Measurements from ENCODE around the gene CYLD. TPM values are rescaled to one million over a fixed set of nuclear protein-coding genes. Genes with fewer than 3 reads are reported as not detected.
A peak's percentile ranks its signal among the peaks of the same experiment; 100 is the strongest.

CYLD gene
- total RNA-seq, 1 donor from 2014 or later, result 30.7 TPM

DNA sequence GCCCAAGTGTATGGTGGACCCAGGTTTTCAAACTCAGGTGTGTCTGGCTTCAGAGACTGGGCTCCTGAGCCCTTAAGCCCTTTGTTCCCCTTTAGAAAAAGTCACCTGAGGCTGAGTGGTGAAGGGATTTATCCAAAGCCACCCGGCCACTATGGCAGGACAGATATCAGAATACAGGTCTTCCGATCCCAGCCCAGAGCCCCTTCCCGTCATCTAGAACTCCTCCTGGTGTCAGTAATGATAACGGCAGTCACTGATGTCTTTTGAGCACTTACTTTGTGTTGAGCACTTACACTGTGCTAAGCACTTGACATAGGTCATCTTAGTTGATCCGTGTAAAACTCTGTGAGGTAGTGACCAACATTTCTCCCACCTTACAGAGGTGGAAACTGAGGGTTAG is 31.9 kb upstream of the CYLD start:
- no peak for TF ChIP-seq CTCF (IDR thresholded peaks at IDR 0.05; ENCODE audit: unreplicated experiment)
- peaks cover 30% of the 10 kb centered on the region for H3K4me1 Mint-ChIP-seq (ENCODE audit: unreplicated experiment)
- DNase-seq (ENCODE audit: low spot score), result no peak

DNA sequence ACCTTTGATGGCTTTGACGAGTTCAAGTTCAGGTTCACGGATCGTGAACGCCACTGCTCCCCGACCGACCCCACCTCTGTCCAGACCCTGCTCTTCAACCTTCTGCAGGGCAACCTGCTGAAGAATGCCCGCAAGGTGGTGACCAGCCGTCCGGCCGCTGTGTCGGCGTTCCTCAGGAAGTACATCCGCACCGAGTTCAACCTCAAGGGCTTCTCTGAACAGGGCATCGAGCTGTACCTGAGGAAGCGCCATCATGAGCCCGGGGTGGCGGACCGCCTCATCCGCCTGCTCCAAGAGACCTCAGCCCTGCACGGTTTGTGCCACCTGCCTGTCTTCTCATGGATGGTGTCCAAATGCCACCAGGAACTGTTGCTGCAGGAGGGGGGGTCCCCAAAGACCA is 30.8 kb upstream of the CYLD start:
- Mint-ChIP-seq H3K27ac (ENCODE audit: unreplicated experiment) (no peak overlapping the region), H3K27me3 (ENCODE audit: unreplicated experiment) (peaks cover 11% of the 10 kb centered on the region), H3K4me3 (ENCODE audit: unreplicated experiment) (no peak overlapping the region), H3K36me3 (ENCODE audit: low read depth, unreplicated experiment) (peaks cover 8% of the 10 kb centered on the region), H3K4me1 (ENCODE audit: unreplicated experiment) (peaks cover 21% of the 10 kb centered on the region), H3K9me3 (ENCODE audit: unreplicated experiment) (no peaks in the 10 kb centered on the region)
- no peak for TF ChIP-seq CTCF (IDR thresholded peaks at IDR 0.05; ENCODE audit: unreplicated experiment)
- DNase-seq (ENCODE audit: low spot score), result no peak

More for the DNA sequence above, 31.9 kb upstream of the CYLD start:
- Mint-ChIP-seq H3K4me3 (ENCODE audit: unreplicated experiment) (no peak overlapping the region), H3K36me3 (ENCODE audit: low read depth, unreplicated experiment) (peaks cover 11% of the 10 kb centered on the region), H3K27ac (ENCODE audit: unreplicated experiment) (no peak overlapping the region), H3K27me3 (ENCODE audit: unreplicated experiment) (peaks cover 11% of the 10 kb centered on the region), H3K9me3 (ENCODE audit: unreplicated experiment) (peaks cover 4% of the 10 kb centered on the region)

GRCh38 chr16:50711862-50712559 is 29.9 kb upstream of the CYLD start:
- H3K9me3 Mint-ChIP-seq (ENCODE audit: unreplicated experiment), result no peaks in the 10 kb centered on the region
- no peak for TF ChIP-seq CTCF (IDR thresholded peaks at IDR 0.05; ENCODE audit: unreplicated experiment)
- no peak overlapping the region for H3K4me3 Mint-ChIP-seq (ENCODE audit: unreplicated experiment)
- peaks cover 17% of the 10 kb centered on the region for H3K4me1 Mint-ChIP-seq (ENCODE audit: unreplicated experiment)
- DNase-seq (ENCODE audit: low spot score), result no peak
- peak overlapping the region; percentile 72 for H3K27ac Mint-ChIP-seq (ENCODE audit: unreplicated experiment)
- H3K36me3 Mint-ChIP-seq (ENCODE audit: low read depth, unreplicated experiment), result peaks cover 8% of the 10 kb centered on the region
- peaks cover 11% of the 10 kb centered on the region for H3K27me3 Mint-ChIP-seq (ENCODE audit: unreplicated experiment)

DNA sequence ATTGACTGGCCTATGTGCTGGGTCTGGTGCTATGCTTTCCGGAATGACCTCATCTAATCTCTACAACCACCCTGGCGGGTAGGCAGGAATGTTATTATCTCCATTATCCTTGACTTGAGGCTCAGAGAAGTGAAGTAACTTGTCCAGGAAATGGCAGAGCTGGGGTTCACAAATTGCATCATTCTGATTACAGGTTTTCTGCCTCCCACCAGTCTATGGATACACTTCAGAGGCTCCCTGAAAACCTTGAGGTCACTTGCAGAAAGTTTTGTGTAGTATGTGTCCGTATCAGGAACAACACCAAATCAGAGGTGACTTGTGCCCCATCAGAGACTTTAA is 29.4 kb upstream of the CYLD start:
- H3K27me3 Mint-ChIP-seq (ENCODE audit: unreplicated experiment), result peaks cover 9% of the 10 kb centered on the region
- peak overlapping the region; percentile 72 for H3K27ac Mint-ChIP-seq (ENCODE audit: unreplicated experiment)
- H3K4me3 Mint-ChIP-seq (ENCODE audit: unreplicated experiment), result no peak overlapping the region
- H3K4me1 Mint-ChIP-seq (ENCODE audit: unreplicated experiment), result peaks cover 20% of the 10 kb centered on the region
- H3K9me3 Mint-ChIP-seq (ENCODE audit: unreplicated experiment), result no peaks in the 10 kb centered on the region
- no peak for TF ChIP-seq CTCF (IDR thresholded peaks at IDR 0.05; ENCODE audit: unreplicated experiment)
- H3K36me3 Mint-ChIP-seq (ENCODE audit: low read depth, unreplicated experiment), result peaks cover 8% of the 10 kb centered on the region
- DNase-seq (ENCODE audit: low spot score), result no peak

GRCh38 chr16:50712956-50713355 is 28.9 kb upstream of the CYLD start:
- H3K9me3 Mint-ChIP-seq (ENCODE audit: unreplicated experiment), result no peaks in the 10 kb centered on the region
- H3K27ac Mint-ChIP-seq (ENCODE audit: unreplicated experiment), result no peak overlapping the region
- TF ChIP-seq CTCF (IDR thresholded peaks at IDR 0.05; ENCODE audit: unreplicated experiment), result no peak
- no peak overlapping the region for H3K4me3 Mint-ChIP-seq (ENCODE audit: unreplicated experiment)
- H3K27me3 Mint-ChIP-seq (ENCODE audit: unreplicated experiment), result peaks cover 9% of the 10 kb centered on the region
- H3K4me1 Mint-ChIP-seq (ENCODE audit: unreplicated experiment), result peaks cover 20% of the 10 kb centered on the region
- no peak for DNase-seq (ENCODE audit: low spot score)
- H3K36me3 Mint-ChIP-seq (ENCODE audit: low read depth, unreplicated experiment), result peaks cover 8% of the 10 kb centered on the region
